D721Med (cell line): Measurements from ENCODE around the gene SRGAP3.

ENCODE experiments used
- DNase-seq: peaks from one replicate; pipeline ENCODE4 v3.0.0; 2011; ENCODE audit warnings: low spot score; ENCODE audit not compliant: insufficient read length
- FAIRE-seq: peaks from 2 replicates; lab custom pipeline; 2011; peaks lifted over from hg19 to GRCh38; lab: Jason Lieb, UNC
- CTCF ChIP-seq: IDR thresholded peaks from 2 replicates; pipeline ENCODE4 v1.5.1; 2012; ENCODE audit warnings: mild to moderate bottlenecking, control low read depth; ENCODE audit not compliant: insufficient read depth; ENCODE audit errors: missing control alignments

Gene SRGAP3

GRCh38 chr3:9198261-9198660 is 51.2 kb downstream of the SRGAP3 start:
- TF ChIP-seq CTCF = no peak
- FAIRE-seq (no peak), DNase-seq (no peak)

- no peak for FAIRE-seq
- TF ChIP-seq CTCF = no peak
- no peak for DNase-seq
Observed at GRCh38 chr3:9196020-9196419, 53.4 kb downstream of the SRGAP3 start.

- FAIRE-seq (no peak), DNase-seq (no peak)
- TF ChIP-seq CTCF = no peak
Observed at GRCh38 chr3:9195390-9195789, 54.1 kb downstream of the SRGAP3 start.

GRCh38 chr3:9194509-9195184 is 54.8 kb downstream of the SRGAP3 start:
- DNase-seq = no peak
- no peak for TF ChIP-seq CTCF
- FAIRE-seq = no peak

- no peak for FAIRE-seq
- no peak for TF ChIP-seq CTCF
Observed at GRCh38 chr3:9193633-9194195, 55.7 kb downstream of the SRGAP3 start.

GRCh38 chr3:9193211-9193610 is 56.2 kb downstream of the SRGAP3 start:
- no peak for FAIRE-seq
- TF ChIP-seq CTCF = no peak
- DNase-seq = no peak

More at GRCh38 chr3:9193633-9194195, 55.7 kb downstream of the SRGAP3 start:
- DNase-seq = no peak

GRCh38 chr3:9192248-9193025 is 57.0 kb downstream of the SRGAP3 start:
- no peak for TF ChIP-seq CTCF
- DNase-seq (no peak), FAIRE-seq (no peak)
